Measurements from ENCODE around the gene COL4A1.

GRCh38 chr13:110348309-110349105, 41.5 kb upstream of the COL4A1 start:
- TF ChIP-seq JUND (IDR thresholded peaks at IDR 0.05) (no peak), MAX (IDR thresholded peaks at IDR 0.05; ENCODE audit: low read depth) (no peak), EP300 (IDR thresholded peaks at IDR 0.05; ENCODE audit: borderline replicate concordance in 1 of 2, low read depth in 1 of 2, low read length in 1 of 2) (no peak), MXI1 (IDR thresholded peaks at IDR 0.05; ENCODE audit: low read depth, low read length) (no peak), GABPA (IDR thresholded peaks at IDR 0.05; ENCODE audit: low read depth) (no peak), POLR2AphosphoS5 (IDR thresholded peaks at IDR 0.05; ENCODE audit: low read depth, low read length) (no peak), CTCF (IDR thresholded peaks at IDR 0.05) (no peak), RFX5 (IDR thresholded peaks at IDR 0.05; ENCODE audit: low read length) (no peak), FOXM1 (IDR thresholded peaks at IDR 0.05; ENCODE audit: low read depth) (no peak), RAD21 (IDR thresholded peaks at IDR 0.05; ENCODE audit: low read length) (no peak), YY1 (IDR thresholded peaks at IDR 0.05; ENCODE audit: low read depth) (no peak), SIN3A (IDR thresholded peaks at IDR 0.05; ENCODE audit: borderline replicate concordance, low read depth, low read length) (no peak), TAF1 (IDR thresholded peaks at IDR 0.05; ENCODE audit: borderline replicate concordance, low read depth, low read length) (no peak)
